Activated CD8-positive, alpha-beta T cell treated with anti-CD3 and anti-CD28 coated beads for 36 hours (primary cell): ENCODE data around the gene ADAM15. TPM values are rescaled to one million over a fixed set of nuclear protein-coding genes. Genes with fewer than 3 reads are reported as not detected.

Source experiments
- ATAC-seq: fragments of 200-7000 bp; cut with Tn5 transposase; one replicate; pipeline ENCODE4 v1.10.0; 2021; ENCODE audit warnings: mild to moderate bottlenecking, moderate library complexity
- CTCF ChIA-PET: fragments of 350-600 bp; sonication (Branson Sonifier 250); formaldehyde crosslinking; loops from one replicate; lab custom pipeline; 2021; ENCODE audit warnings: antibody characterized with exemption; lab: Charles Lee
- POLR2A ChIA-PET: fragments of 350-600 bp; sonication (Branson Sonifier 250); formaldehyde crosslinking; loops from one replicate; lab custom pipeline; 2021; ENCODE audit warnings: antibody characterized with exemption; lab: Charles Lee
- DNase-seq: peaks from one replicate; pipeline ENCODE4 v3.0.0-alpha.2; 2020
- H3K27ac Mint-ChIP-seq: one replicate; pipeline ENCODE4 v1.8.0; 2021; ENCODE audit warnings: mild to moderate bottlenecking, mixed read lengths
- H3K27me3 Mint-ChIP-seq: one replicate; pipeline ENCODE4 v1.8.0; 2021; ENCODE audit warnings: mixed read lengths
- H3K36me3 Mint-ChIP-seq: one replicate; pipeline ENCODE4 v1.8.0; 2021; ENCODE audit warnings: low read depth, mixed read lengths
- H3K4me1 Mint-ChIP-seq: one replicate; pipeline ENCODE4 v1.8.0; 2021; ENCODE audit warnings: low read depth, mixed read lengths
- H3K4me3 Mint-ChIP-seq: one replicate; pipeline ENCODE4 v1.8.0; 2021; ENCODE audit warnings: mild to moderate bottlenecking, moderate library complexity, mixed read lengths
- H3K9me3 Mint-ChIP-seq: one replicate; pipeline ENCODE4 v1.8.0; 2021; ENCODE audit warnings: mixed read lengths
- intact Hi-C: fragments of 100-400 bp; cut with micrococcal nuclease; formaldehyde crosslinking; loops from one replicate; pipeline ENCODE4 v1.10.0; 2022
- total RNA-seq, 2 experiments: library from RNA; stranded (reverse); gene quantifications; one replicate each; pipeline ENCODE4 v1.2.3, GENCODE V29; 2021
- TF ChIP-seq, protein P1 (sequence below): fragments of 200-600 bp; IDR thresholded peaks from one replicate; pipeline ENCODE4 v1.8.0; 2022; ENCODE audit warnings: antibody characterized with exemption, mild to moderate bottlenecking

Gene ADAM15
- total RNA-seq, 2 experiments from 2014 or later, result 36.4 to 37.2 TPM

- Mint-ChIP-seq H3K27ac (peak overlapping the region; percentile 50), H3K36me3 (peaks cover 3% of the 10 kb centered on the region), H3K4me3 (peak overlapping the region; percentile 31), H3K9me3 (no peaks in the 10 kb centered on the region), H3K4me1 (peaks cover 77% of the 10 kb centered on the region), H3K27me3 (no peaks in the 10 kb centered on the region)
- intact Hi-C loops, result no loop called here
- DNase-seq, result no peak
- no peak for ATAC-seq
- ChIA-PET CTCF (interaction anchor here (0.8 to 1.2 kb wide), 2 partner anchors 15 to 48 kb away, joined by 3 to 4 read pairs; partner anchors contain the start of gene PYGO2), POLR2A (interaction anchor here (0.6 to 4.0 kb wide), 3 partner anchors 7 to 22 kb away, joined by 3 to 24 read pairs (median 5); no protein-coding TSS in a partner anchor)
- TF ChIP-seq, protein P1, sequence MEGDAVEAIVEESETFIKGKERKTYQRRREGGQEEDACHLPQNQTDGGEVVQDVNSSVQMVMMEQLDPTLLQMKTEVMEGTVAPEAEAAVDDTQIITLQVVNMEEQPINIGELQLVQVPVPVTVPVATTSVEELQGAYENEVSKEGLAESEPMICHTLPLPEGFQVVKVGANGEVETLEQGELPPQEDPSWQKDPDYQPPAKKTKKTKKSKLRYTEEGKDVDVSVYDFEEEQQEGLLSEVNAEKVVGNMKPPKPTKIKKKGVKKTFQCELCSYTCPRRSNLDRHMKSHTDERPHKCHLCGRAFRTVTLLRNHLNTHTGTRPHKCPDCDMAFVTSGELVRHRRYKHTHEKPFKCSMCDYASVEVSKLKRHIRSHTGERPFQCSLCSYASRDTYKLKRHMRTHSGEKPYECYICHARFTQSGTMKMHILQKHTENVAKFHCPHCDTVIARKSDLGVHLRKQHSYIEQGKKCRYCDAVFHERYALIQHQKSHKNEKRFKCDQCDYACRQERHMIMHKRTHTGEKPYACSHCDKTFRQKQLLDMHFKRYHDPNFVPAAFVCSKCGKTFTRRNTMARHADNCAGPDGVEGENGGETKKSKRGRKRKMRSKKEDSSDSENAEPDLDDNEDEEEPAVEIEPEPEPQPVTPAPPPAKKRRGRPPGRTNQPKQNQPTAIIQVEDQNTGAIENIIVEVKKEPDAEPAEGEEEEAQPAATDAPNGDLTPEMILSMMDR, result no peak
Observed at GRCh38 chr1:155009221-155009711, 41.9 kb upstream of the ADAM15 start.

DNA sequence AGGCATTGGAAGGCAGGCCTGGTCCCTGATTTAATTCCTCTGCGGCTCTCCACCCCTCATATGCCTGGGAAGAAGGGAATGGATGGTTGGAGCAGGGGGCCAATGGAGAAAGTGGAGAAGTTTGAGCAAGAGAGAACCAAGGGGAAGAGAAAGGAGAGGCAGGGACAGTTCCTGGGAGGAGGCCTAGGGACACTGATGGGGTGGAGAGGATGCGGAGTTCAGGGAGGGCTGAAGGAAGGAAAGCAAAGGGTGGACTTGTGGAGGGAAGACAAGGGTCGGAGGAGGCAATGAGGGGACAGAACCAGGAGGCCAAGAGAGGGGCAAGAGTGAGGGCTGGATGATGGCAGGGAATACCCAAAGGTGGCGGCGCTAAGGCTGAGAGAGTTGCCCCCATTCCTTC lies 41.4 kb upstream of the ADAM15 start:
- H3K4me3 Mint-ChIP-seq, result peak overlapping the region; percentile 31
- H3K27me3 Mint-ChIP-seq, result no peaks in the 10 kb centered on the region
- no peaks in the 10 kb centered on the region for H3K36me3 Mint-ChIP-seq
- intact Hi-C loops, result no loop called here
- ATAC-seq, result no peak
- POLR2A ChIA-PET, result no interaction called here
- no peak for DNase-seq
- H3K27ac Mint-ChIP-seq, result peak overlapping the region; percentile 50
- no peaks in the 10 kb centered on the region for H3K9me3 Mint-ChIP-seq
- TF ChIP-seq, protein P1, result no peak
- peaks cover 76% of the 10 kb centered on the region for H3K4me1 Mint-ChIP-seq
- CTCF ChIA-PET, result interaction anchor here (1.2 to 1.9 kb wide), 2 partner anchors 10 to 16 kb away, joined by 4 to 5 read pairs; no protein-coding TSS in a partner anchor

DNA sequence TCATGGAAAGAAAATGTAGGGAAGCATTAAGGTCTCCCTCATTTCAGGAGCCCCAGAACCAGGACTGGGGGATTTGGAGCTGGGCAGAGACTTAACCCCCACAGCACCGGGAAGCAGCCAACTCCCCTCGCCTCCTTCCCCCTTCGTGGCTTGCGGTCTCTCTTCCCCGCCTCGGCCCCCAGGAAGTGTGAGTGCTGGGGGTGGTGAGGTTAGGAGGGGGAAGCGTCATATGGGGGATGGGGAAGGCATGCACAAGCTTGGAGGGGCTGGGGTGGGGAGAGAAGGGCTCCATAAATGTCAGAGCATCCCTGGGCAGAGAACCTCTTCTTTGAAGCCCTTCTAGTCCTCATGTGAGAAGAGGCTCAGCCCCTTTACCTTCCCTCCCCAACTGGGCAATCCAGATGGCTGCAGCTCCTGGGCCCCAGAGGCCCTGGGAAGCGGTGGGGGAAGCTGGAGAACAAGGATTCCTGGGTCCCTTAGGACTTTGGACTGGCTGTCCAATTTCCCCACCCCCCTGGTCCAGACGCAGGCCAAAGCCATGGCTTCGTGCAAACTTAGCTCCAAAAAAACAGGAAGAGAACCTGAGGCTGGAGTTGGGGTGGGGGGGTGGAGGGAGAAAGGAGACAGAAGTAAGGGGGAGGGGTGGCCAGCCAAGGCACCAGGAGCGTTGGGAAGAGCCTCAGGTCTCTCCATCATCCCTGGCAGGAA lies 40.8 kb upstream of the ADAM15 start:
- Mint-ChIP-seq H3K4me1 (peaks cover 72% of the 10 kb centered on the region), H3K36me3 (no peaks in the 10 kb centered on the region), H3K27me3 (no peaks in the 10 kb centered on the region), H3K27ac (peak overlapping the region; percentile 50), H3K9me3 (no peaks in the 10 kb centered on the region), H3K4me3 (peak overlapping the region; percentile 31)
- DNase-seq (peak; percentile 36), ATAC-seq (no peak)
- intact Hi-C loops, result no loop called here
- POLR2A ChIA-PET, result interaction anchor here (0.7 to 0.8 kb wide), 2 partner anchors 9 to 58 kb away, joined by 3 read pairs; no protein-coding TSS in a partner anchor
- CTCF ChIA-PET, result interaction anchor here (1.1 to 1.9 kb wide), 4 partner anchors 9 to 81 kb away, joined by 3 to 5 read pairs (median 4); partner anchors contain the start of gene PYGO2
- TF ChIP-seq, protein P1, result no peak

GRCh38 chr1:155011004-155011416 lies 40.1 kb upstream of the ADAM15 start:
- H3K36me3 Mint-ChIP-seq, result peaks cover 3% of the 10 kb centered on the region
- no peak overlapping the region for H3K4me3 Mint-ChIP-seq
- H3K4me1 Mint-ChIP-seq, result peaks cover 72% of the 10 kb centered on the region
- no peak for ATAC-seq
- no peaks in the 10 kb centered on the region for H3K27me3 Mint-ChIP-seq
- no peak for DNase-seq
- H3K27ac Mint-ChIP-seq, result no peak overlapping the region
- ChIA-PET POLR2A (interaction anchor here (0.8 kb wide), 1 partner anchor 58 kb away, joined by 3 read pairs; no protein-coding TSS in a partner anchor), CTCF (interaction anchor here (1.1 to 1.9 kb wide), 4 partner anchors 9 to 80 kb away, joined by 3 to 5 read pairs (median 4); partner anchors contain the start of gene PYGO2)
- TF ChIP-seq, protein P1, result no peak
- no peaks in the 10 kb centered on the region for H3K9me3 Mint-ChIP-seq
- intact Hi-C loops, result no loop called here
